Immature natural killer cell (primary cell): ENCODE results near the gene CALHM3. TPM values are rescaled to one million over a fixed set of nuclear protein-coding genes. Genes with fewer than 3 reads are reported as not detected.
"Not testable (repeated sequence)": the region's sequence is repeated elsewhere in the genome, so short reads cannot be mapped to it uniquely, and the experiment has no call there.

Source experiments
- DNase-seq, 3 donors: peaks; one replicate each; pipeline ENCODE4 v3.0.0; 2022; ENCODE audit warnings: mixed read lengths in 1 of 3
- H3K27ac Mint-ChIP-seq, 6 donors: one replicate each; pipeline ENCODE4 v1.8.0; 2020; ENCODE audit warnings: mixed read lengths in 6 of 6, mild to moderate bottlenecking in 5 of 6, inconsistent platforms in 4 of 6, moderate library complexity in 3 of 6
- H3K27me3 Mint-ChIP-seq, 3 donors: one replicate each; pipeline ENCODE4 v1.8.0; 2020 to 2021; ENCODE audit warnings: low read depth in 3 of 3, mild to moderate bottlenecking in 3 of 3, mixed read lengths in 3 of 3, moderate library complexity in 3 of 3, inconsistent platforms in 1 of 3
- H3K36me3 Mint-ChIP-seq, 3 donors: one replicate each; pipeline ENCODE4 v1.8.0; 2020; ENCODE audit warnings: mixed read lengths in 3 of 3, inconsistent platforms in 2 of 3, mild to moderate bottlenecking in 2 of 3
- H3K4me1 Mint-ChIP-seq, 2 donors: one replicate each; pipeline ENCODE4 v1.8.0; 2020; ENCODE audit warnings: inconsistent platforms in 2 of 2, mild to moderate bottlenecking in 2 of 2, mixed read lengths in 2 of 2, moderate library complexity in 1 of 2
- H3K4me3 Mint-ChIP-seq, 5 donors: one replicate each; pipeline ENCODE4 v1.8.0; 2020; ENCODE audit warnings: mild to moderate bottlenecking in 5 of 5, mixed read lengths in 5 of 5, inconsistent platforms in 3 of 5, moderate library complexity in 3 of 5
- H3K9me3 Mint-ChIP-seq, 6 donors: one replicate each; pipeline ENCODE4 v1.8.0; 2020; ENCODE audit warnings: mild to moderate bottlenecking in 6 of 6, mixed read lengths in 6 of 6, inconsistent platforms in 4 of 6, moderate library complexity in 3 of 6
- polyA plus RNA-seq, 3 donors: library from polyadenylated mRNA; unstranded; fragments of 300-500 nt; fragmentation: Illumina TruSeq; gene quantifications; one replicate each; pipeline ENCODE4 v1.2.3, GENCODE V29; 2021

The CALHM3 gene
- polyA plus RNA-seq, 3 donors from 2014 or later = not detected

DNA sequence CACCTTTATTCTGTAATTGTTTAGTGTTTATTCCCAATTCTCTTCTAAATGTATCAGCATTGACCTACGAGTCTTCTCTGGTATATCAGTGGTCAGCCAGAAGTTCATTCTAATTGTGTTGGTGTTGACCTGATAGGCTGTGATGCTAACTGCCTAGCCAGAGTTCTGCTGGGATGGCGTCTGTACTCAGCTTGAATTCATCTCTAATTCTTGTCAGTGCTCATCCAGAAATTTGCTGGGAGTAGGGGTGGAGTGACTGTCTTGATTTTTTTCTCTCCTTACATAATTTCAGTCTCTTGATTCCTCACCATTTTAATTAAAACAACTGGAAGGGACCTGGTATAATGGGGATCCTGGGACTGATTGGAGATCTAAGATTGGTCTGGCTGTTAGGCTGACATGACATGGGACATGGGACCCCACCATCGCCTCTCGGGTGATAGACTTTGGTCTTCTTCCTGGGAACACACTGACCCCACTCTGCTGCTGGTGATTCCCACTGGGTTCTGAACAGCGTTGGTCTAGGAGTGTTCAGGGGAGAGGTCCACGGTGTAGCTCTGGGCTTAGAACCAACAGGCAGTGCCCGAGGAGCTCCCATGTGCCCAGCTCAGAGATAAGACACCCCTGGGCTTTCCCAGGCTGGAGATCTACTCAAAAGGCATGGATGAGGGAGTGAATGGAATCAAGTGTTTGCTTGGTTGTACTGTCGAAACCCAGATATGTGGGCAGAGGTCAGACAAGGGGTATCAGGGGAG is 18.3 kb upstream of the CALHM3 start:
- no peak overlapping the region for H3K4me3 Mint-ChIP-seq
- no peak for DNase-seq
- no peak overlapping the region for H3K27ac Mint-ChIP-seq
- no peaks in the 10 kb centered on the region for H3K9me3 Mint-ChIP-seq
- no peaks in the 10 kb centered on the region for H3K36me3 Mint-ChIP-seq
- peaks cover 8 to 11% of the 10 kb centered on the region in 2 donors for H3K4me1 Mint-ChIP-seq
- peaks cover 14 to 16% (median 15%) of the 10 kb centered on the region in 3 donors for H3K27me3 Mint-ChIP-seq

DNA sequence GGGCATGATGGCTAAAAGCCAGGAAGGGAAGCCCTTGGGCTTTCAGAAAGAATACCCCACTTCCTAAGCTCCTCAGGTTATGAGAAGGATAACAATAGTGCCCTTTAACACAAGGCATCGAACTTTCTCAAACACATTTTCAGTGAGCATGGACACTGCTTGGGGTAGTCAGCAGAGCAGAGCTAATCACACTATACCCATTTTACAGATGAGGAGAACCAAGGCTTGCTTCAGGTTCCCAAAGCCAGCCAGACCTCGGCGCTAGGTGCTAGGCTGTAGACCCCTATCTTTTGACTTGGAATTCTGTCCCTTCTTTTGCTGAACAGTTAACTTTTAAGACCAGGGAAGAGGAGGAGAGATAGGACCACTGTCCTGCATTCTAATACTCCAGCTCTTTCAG is 16.3 kb upstream of the CALHM3 start:
- peaks cover 8 to 12% of the 10 kb centered on the region in 2 donors for H3K4me1 Mint-ChIP-seq
- no peak overlapping the region for H3K27ac Mint-ChIP-seq
- DNase-seq = no peak
- H3K9me3 Mint-ChIP-seq = no peaks in the 10 kb centered on the region
- H3K4me3 Mint-ChIP-seq = peak overlapping the region in 4 of 5 donors; percentile 38 to 67 (median 53)
- H3K27me3 Mint-ChIP-seq = peaks cover 16 to 18% (median 17%) of the 10 kb centered on the region in 3 donors
- H3K36me3 Mint-ChIP-seq = no peaks in the 10 kb centered on the region

DNA sequence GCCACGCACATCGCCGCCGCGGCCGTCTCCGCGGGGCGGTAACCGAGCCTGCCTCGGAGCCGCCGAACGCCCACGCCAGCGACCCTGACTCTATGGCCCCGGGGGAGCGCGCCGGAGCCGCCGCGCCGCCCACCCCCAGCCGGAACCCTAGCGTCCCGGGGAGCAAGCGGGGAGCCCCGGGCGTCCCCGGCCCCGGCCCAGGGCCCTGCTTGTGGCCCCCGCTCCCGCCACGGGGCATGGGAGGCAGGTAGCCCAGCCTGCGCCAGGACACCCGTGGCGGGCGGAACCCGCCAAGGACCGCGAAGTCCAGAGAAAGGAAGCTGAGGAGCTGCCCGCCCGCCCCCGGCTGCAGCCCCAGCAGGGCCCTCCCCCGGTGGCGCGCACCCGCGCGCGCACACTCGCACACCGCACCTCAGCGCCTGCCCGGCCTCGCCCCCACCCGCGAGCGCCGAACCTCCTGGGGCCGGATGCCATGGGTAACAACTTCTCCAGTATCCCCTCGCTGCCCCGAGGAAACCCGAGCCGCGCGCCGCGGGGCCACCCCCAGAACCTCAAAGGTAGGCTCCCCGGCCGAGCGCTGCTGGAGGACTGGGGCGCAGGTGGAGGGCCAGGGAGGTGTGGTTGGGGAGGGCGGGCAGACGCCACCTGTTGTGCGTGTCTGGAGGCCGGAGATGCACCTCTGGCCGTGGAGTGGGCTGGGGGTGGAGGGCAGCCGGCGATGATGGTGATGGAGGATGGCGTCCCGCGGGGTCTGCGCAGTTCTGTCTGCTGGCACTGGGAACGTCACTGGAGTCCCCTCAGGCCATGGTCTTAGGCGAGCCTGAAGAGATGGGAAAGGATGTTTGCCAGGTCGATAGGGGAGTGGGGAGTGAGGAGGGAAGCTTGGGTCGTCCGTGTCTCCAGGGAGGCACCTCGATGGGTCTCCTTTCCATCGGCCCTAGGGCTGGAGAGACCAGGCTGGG is 15.2 kb upstream of the CALHM3 start:
- peak; percentile 18 to 46 (median 31) for DNase-seq
- no peaks in the 10 kb centered on the region for H3K9me3 Mint-ChIP-seq
- peaks cover 16 to 19% (median 18%) of the 10 kb centered on the region in 3 donors for H3K27me3 Mint-ChIP-seq
- H3K27ac Mint-ChIP-seq = no peak overlapping the region
- H3K36me3 Mint-ChIP-seq = no peaks in the 10 kb centered on the region
- H3K4me3 Mint-ChIP-seq = peak overlapping the region; percentile 51 to 67 (median 62)
- H3K4me1 Mint-ChIP-seq = peaks cover 8 to 13% of the 10 kb centered on the region in 2 donors

DNA sequence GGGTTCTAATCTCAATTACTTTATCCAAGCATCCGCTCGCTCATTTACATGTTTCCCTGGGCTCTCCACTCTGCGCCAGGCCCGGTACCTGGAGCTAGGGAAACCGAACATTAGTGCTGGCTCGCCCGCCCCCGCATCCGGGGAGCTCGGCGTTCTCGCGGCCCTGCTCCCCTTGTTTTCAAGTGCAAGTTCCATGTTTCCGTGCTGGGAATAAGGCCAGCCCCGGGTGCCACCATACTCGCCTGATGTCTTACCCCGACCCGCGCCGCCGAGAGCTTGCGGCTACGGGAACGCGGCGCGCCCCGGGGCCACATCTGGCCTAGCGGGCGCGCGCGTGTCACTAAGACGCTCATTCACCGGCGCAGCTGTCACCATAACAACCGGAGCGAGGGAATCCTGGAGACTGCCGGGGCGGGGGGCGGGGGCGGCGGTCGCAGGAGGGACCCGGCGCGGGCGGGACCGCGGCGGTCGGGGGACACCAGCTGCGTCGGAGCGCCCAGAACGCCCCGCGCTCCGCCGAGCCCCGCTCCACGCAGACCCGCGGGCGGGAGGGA is 14.4 kb upstream of the CALHM3 start, which contains the start of gene NEURL1:
Gene NEURL1 (plus strand): TSS at position 344 of the 554 bp plus-strand sequence. CDS start 683 bp downstream, outside the sequence.
- Mint-ChIP-seq H3K36me3 (no peaks in the 10 kb centered on the region), H3K27me3 (peaks cover 16 to 20% (median 18%) of the 10 kb centered on the region in 3 donors), H3K4me1 (peaks cover 8 to 13% of the 10 kb centered on the region in 2 donors), H3K9me3 (no peaks in the 10 kb centered on the region), H3K4me3 (peak within 1 kb of the TSS; percentile 62 to 78 (median 73)), H3K27ac (no peak within 1 kb of the TSS)
- no peak for DNase-seq

DNA sequence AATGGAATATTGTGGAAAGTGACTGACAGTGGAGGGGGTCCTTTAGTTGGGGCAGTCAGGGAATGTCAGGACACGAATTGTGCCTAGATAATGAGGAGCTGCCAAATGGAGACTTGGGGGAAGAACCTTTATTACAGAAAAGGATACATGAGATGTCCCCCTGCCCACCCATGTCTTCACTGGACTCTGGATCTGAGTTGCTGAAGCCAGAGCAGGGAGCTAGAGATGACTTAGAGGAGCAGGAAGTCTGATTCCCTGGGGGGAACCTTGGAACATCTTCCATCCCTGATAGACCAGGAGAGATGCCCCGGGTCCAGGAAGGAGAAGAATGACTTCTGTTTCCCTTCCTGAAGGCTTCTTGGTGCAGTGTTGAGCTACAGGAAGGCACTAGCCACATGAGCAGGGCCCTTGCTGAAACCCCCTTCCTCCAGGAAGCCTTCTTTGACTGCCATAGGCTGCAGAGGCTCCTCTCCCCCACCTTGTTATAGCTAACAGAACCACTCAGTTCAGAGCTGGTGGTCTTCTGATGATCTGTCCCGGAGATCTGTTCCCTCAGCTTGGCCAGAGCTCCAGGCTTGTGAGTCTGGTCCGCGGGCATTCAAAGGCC is 13.7 kb upstream of the CALHM3 start:
- Mint-ChIP-seq H3K27ac (no peak overlapping the region), H3K4me3 (peak overlapping the region; percentile 57 to 78 (median 73)), H3K9me3 (no peaks in the 10 kb centered on the region), H3K4me1 (peaks cover 8 to 13% of the 10 kb centered on the region in 2 donors), H3K36me3 (no peaks in the 10 kb centered on the region), H3K27me3 (peaks cover 19 to 21% (median 20%) of the 10 kb centered on the region in 3 donors)
- DNase-seq = no peak

DNA sequence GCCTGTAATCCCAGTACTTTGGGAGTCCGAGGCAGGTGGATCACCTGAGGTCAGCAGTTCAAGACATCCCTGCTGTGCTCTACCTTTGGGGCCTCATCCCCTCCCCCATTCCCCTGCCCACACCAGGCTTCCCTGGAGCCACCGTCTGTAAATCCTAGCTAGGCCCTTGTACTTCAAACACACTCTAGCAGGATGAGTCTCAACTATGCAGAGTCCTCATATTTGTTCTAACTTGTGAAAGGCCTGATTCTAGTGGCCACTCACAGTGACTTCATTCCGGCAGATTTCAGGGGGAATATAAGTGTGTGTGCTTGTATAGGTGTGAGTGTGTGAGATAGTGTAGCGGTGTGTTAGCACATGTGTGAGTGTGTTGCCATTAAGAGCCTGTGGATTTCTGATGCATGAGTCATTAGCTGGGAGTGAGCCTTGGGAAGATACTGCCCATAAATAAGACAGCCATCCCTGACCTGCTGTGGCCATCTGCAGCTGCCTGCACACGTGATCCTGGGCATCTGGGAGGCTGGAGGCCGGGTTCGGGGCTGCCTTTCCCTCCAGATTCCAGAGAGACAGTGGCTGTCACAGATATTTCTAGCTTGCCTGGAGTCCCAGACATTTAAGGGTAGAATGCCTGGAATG is 12.8 kb upstream of the CALHM3 start:
- no peak overlapping the region for H3K27ac Mint-ChIP-seq
- peaks cover 8 to 13% of the 10 kb centered on the region in 2 donors for H3K4me1 Mint-ChIP-seq
- peaks cover 16 to 20% (median 16%) of the 10 kb centered on the region in 3 donors for H3K27me3 Mint-ChIP-seq

DNA sequence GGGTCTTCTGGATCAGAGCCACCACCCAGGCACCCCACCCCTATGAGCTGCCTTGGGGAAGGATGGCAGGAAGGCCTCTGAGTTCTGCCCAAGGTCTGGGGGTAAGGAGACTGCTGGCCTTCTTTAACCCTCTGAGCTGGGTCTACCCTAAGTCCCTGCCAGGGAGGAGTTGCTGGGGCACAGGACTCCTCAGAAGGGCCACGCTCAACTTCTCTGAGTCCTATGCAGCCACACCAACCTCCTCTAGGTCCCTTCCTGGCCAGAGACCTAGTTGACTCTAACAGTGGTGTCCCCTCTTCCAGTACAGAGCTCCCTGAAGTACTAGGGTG is 11.9 kb upstream of the CALHM3 start:
- DNase-seq = no peak
- no peaks in the 10 kb centered on the region for H3K9me3 Mint-ChIP-seq
- no peak overlapping the region for H3K27ac Mint-ChIP-seq
- H3K4me1 Mint-ChIP-seq = peaks cover 8 to 13% of the 10 kb centered on the region in 2 donors
- H3K36me3 Mint-ChIP-seq = no peaks in the 10 kb centered on the region
- H3K4me3 Mint-ChIP-seq = no peak overlapping the region
- H3K27me3 Mint-ChIP-seq = peaks cover 16 to 19% (median 16%) of the 10 kb centered on the region in 3 donors

More for the DNA sequence above, 12.8 kb upstream of the CALHM3 start:
- no peaks in the 10 kb centered on the region for H3K36me3 Mint-ChIP-seq
- H3K4me3 Mint-ChIP-seq = peak overlapping the region in 3 of 5 donors; percentile 14 to 22 (median 15)
- no peaks in the 10 kb centered on the region for H3K9me3 Mint-ChIP-seq
- DNase-seq = no peak

DNA sequence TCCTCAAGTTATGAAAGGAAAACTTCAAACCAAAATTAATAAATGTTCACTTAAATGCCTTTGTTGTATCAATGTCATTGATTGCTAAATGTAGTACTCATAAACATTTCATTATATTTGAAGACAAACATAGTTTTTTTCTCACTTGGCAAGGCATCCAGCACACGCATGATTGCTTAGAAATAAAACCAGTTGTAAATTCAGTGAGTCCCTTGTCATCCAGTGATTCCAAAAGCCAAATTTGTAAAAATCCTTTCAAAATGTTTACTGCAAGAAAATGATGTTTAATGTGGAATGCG is 8.3 kb upstream of the CALHM3 start:
- Mint-ChIP-seq H3K4me1 (peaks cover 0 to 1% of the 10 kb centered on the region in 2 donors), H3K9me3 (no peaks in the 10 kb centered on the region), H3K27ac (no peak overlapping the region), H3K27me3 (peaks cover 5 to 8% (median 6%) of the 10 kb centered on the region in 3 donors), H3K4me3 (no peak overlapping the region), H3K36me3 (no peaks in the 10 kb centered on the region)
- DNase-seq = no peak

DNA sequence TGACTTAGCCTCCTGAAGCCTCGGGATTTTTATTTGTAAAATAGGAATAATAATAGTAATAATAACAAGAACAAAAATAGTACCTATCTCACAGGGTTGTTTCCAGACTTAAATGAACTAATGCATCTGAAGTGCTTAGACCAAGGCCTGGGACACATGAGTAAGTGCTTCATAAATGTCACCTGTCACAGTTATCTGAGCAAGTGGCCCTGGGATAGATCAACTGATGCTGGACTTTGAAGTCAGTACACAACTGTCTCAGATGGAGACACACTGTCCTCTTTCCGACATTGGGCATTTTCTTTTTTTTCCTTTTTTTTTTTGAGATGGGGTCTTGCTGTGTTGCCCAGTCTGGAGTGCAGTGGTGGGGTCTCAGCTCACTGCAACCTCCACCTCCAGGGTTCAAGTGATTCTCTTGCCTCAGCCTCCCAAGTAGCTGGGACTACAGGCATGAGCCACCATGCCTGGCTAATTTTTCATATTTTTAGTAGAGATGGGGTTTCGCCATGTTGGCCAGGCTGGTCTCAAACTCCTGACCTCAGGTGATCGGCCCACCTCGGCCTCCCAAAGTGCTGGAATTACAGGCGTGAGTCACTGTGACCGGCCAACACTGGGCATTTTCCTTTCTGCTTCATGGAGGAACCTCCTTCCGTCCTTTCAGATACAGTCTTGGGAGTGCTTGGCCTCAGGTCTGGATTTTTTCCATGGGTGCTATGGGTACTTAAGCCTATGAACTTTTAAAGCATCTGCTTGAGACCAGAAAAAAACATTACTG is 7.8 kb upstream of the CALHM3 start:
- not testable (repeated sequence) for H3K27me3 Mint-ChIP-seq, DNase-seq, H3K4me3 Mint-ChIP-seq, H3K4me1 Mint-ChIP-seq, H3K36me3 Mint-ChIP-seq, H3K9me3 Mint-ChIP-seq, H3K27ac Mint-ChIP-seq

DNA sequence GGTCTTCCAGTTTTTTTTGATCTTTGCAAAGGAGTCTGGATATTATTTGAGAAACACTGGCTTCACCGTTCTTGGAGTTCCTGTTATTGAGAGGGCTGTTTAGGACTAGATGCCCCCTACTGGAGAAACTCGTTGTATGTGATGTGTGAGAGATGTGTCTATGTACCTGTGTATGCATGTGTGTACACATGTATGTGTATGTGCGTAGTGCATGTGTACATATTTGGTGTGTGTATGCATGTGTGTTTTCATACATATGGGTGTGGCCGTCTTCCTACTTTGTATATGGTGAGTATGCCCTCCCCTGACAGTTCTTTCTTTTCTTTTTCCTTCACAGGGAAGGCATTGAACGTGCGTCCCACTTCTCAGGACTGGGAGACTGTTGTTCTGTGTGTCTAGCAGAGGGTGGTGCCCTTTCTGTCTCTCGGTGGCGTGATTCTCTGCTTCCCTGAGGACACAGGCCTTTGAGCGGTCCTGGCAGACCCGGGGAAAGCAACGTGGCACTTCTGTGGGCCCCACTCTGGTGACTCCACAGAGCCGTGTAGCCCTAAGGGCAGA is 3.0 kb upstream of the CALHM3 start:
- H3K27ac Mint-ChIP-seq = peak overlapping the region in 2 of 6 donors; percentile 15 to 76

DNA sequence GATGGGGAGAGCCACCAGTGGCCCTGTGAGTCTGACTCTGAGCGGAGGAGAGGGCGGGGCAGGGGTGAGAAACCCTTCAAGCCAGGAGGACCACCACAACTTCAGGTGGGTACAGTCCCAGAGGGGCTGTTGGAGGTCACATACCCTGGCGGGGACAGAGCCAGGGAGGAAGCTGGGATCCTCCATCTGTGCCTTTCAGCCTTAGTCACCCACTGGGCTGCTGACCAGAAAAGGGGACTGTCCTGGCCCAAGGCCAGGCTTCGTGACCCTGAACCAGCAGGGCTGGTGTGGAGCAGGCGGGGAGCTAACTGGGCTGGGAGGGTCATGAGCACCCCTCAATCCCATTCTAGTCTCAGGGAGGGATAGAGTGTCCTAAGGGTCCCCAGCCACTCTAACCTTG is 1.5 kb upstream of the CALHM3 start:
- no peaks in the 10 kb centered on the region for H3K9me3 Mint-ChIP-seq
- peak overlapping the region in 1 of 6 donors; percentile 40 for H3K27ac Mint-ChIP-seq
- DNase-seq = no peak
- peaks cover 5 to 7% of the 10 kb centered on the region in 2 donors for H3K4me1 Mint-ChIP-seq
- no peak overlapping the region for H3K4me3 Mint-ChIP-seq
- no peaks in the 10 kb centered on the region for H3K36me3 Mint-ChIP-seq
- no peaks in the 10 kb centered on the region for H3K27me3 Mint-ChIP-seq

More for the DNA sequence above, 3.0 kb upstream of the CALHM3 start:
- no peak overlapping the region for H3K4me3 Mint-ChIP-seq
- no peaks in the 10 kb centered on the region for H3K9me3 Mint-ChIP-seq
- H3K4me1 Mint-ChIP-seq = peaks cover 5 to 7% of the 10 kb centered on the region in 2 donors
- H3K36me3 Mint-ChIP-seq = no peaks in the 10 kb centered on the region
- H3K27me3 Mint-ChIP-seq = no peaks in the 10 kb centered on the region
- DNase-seq = peak; percentile 61 to 69 (median 68)

DNA sequence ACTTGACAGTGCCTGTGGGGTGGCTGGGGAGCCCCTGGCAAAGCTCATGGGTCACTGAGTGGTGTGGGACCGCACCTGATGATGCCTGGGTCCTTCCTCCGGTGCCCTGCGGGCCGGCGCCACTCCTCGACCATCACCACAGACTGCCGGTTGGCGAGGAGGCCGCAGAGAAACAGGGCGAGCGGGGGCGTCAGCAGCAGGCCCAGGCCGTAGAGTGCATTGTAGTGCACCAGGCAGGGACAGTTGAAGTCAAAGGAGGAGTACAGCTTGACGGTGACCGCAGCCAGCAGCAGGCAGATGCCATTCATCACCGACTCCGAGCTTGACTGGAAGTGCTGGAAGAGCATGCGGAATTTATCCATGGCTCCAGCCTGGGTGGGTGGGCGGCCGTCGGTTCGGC is 369 bp downstream of the CALHM3 start:
- H3K36me3 Mint-ChIP-seq = no peaks in the 10 kb centered on the region
- H3K27me3 Mint-ChIP-seq = no peaks in the 10 kb centered on the region
- no peak for DNase-seq
- peaks cover 10 to 14% of the 10 kb centered on the region in 2 donors for H3K4me1 Mint-ChIP-seq
- no peak overlapping the region for H3K4me3 Mint-ChIP-seq
- H3K9me3 Mint-ChIP-seq = no peaks in the 10 kb centered on the region
- no peak overlapping the region for H3K27ac Mint-ChIP-seq
